GM19239 (cell line): Measurements from ENCODE around the gene TBC1D1.

Experiments used
- DNase-seq: peaks from one replicate; pipeline ENCODE4 v3.0.0; 2011; ENCODE audit warnings: low spot score; ENCODE audit not compliant: insufficient read length
- FAIRE-seq: peaks from 2 replicates; lab custom pipeline; 2011; peaks lifted over from hg19 to GRCh38; lab: Jason Lieb, UNC

The TBC1D1 gene

GRCh38 chr4:38037612-38038011 is 146.7 kb downstream of the TBC1D1 start:
- DNase-seq = no peak
- no peak for FAIRE-seq

- FAIRE-seq = no peak
- DNase-seq = no peak
Observed at GRCh38 chr4:38040619-38041018, 149.7 kb downstream of the TBC1D1 start.

- FAIRE-seq = no peak
- DNase-seq = no peak
Observed at GRCh38 chr4:38044060-38044459, 153.2 kb downstream of the TBC1D1 start.

DNA sequence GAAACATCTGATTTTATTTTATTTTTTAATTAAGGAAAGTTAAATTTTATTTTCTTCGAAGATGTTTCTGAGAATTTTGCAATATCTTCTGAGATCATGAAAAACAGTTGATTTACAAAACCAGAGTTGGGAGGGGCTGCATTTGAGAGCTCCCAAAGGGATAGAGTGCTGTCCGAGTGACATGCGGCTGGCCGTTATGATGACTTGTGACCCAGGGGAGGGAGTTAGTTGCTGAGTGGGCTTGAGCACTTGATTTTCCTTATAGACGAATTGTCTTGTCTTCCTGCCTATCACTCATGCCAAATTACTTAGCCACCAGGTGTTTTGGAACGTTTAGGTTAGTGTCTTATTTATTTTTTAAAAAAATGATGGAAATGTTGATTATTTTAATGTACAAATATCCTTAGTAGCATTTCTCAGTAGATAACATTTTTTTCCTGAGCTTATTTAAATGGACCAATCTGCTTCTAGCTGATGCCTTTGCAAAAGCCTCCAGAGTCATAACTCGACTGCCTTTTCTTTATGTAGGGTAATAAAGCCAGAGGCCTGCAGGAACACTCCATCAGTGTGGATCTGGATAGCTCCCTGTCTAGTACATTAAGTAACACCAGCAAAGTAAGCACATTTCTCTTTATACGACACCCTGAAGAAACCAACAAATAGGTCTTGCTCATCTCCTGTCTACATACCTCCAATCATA is 154.6 kb downstream of the TBC1D1 start:
- DNase-seq = no peak
- FAIRE-seq = no peak

DNA sequence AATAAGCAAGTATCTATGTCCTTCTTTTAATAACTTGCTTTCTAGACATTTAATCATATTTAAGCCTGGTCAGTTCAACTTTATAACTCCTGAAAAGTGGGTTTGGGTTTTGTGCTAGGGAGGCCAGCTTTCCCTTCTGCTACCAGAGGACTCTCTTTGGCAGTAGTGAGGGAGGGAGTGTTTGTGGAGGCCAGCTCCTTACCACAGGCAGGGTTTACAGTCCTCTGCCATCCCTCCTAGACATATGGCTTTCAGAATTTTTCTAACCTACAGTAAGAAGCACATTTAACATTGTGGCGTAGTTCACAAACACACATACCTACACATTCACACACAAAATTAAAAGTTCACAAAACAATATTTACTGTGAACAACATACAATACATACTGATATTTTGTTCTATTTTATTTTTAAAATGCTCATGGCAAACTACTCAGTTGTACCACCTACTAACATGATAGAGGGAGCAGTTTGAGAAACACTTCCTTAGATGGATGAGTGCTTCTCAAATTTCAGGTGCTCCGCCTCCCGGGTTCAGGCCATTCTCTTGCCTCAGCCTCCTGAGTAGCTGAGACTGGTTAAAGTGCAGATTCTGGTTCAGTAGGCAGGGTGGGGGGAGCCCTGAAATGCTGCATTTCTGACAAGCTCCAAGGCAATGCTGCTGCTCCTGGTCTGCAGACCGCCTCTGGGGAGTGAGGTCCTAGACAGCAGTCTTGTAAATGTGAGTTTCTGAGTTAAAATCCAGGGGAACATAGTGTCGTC is 156.0 kb downstream of the TBC1D1 start:
- DNase-seq (no peak), FAIRE-seq (no peak)

GRCh38 chr4:38049545-38050170 is 158.8 kb downstream of the TBC1D1 start:
- DNase-seq (no peak), FAIRE-seq (no peak)

DNA sequence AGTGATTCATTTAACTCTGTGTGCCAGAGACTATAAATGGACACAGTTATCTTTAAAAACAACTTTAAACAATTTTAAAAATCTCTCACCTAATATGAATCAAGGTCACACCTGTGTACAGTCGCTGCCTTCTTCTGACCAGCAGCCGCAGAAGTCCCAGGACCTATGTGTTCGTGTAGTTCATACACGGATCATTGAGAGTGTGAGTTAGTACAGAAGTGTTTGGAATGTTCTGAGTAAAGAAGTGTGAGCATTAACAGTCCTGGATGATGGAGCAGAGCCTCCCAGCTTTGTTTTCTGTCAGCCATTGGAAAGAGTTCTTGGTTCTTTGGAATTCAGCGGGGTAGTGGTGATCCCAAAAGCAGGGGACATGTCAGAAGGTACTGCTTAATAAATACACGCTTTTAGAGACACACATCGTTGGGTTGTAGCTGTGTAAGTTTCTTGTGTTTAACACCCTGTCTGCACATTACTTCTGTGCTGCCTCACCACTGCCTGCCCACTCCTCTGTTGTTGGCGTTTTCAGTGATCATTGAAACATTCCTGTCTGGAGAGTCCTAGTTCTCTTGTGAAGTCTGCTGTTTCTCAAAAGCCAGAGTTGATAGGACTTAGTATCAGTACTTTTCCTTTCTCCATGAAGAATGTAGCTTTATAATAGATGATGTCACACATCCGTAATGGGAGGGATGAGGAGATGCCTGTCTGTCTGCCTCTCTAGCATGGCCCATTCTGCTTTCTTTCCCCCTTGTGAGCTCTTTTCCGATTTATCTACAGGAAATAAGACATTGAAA is 159.9 kb downstream of the TBC1D1 start:
- FAIRE-seq (no peak), DNase-seq (no peak)

GRCh38 chr4:38055566-38055965 is 164.7 kb downstream of the TBC1D1 start:
- DNase-seq = no peak
- FAIRE-seq = no peak

- FAIRE-seq (no peak), DNase-seq (no peak)
Observed at GRCh38 chr4:38056011-38056685, 165.3 kb downstream of the TBC1D1 start.

GRCh38 chr4:38058151-38058550 is 167.3 kb downstream of the TBC1D1 start:
- FAIRE-seq (no peak), DNase-seq (no peak)

GRCh38 chr4:38060829-38061431 is 170.0 kb downstream of the TBC1D1 start:
- FAIRE-seq (peak; percentile 42), DNase-seq (no peak)

DNA sequence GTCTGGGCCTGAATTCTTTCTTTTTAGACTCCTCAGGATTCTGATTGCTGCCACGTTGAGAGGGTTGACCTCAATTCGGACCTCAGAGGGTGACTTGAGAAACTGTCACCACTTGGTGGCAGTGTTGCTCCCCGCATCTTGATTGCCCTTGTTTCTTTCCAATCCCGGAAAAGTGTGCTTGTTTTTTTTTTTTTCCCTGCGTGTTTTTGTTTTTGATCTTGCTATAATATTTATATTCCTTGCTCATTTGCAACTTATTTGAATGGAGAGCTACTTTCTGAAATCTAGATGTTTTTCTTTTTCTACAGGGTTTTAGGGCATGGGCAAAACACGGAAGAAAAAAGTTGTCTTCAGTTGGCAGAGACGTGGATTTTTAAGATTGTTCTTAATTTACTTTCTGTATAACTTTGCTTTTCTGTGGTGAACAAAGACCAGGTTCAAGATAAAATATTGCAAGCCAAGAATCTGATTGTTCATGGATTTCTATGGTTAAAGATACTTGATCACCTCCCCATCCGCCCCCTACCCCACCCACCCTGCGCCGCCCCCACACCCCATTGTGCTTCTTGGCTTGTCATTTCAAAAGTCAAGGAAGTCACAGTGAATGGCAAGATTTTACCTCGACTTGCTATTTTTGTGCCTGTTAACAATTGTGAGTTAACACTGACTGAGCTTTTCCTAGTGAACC is 171.3 kb downstream of the TBC1D1 start:
- DNase-seq (peak; percentile 49), FAIRE-seq (peak; percentile 97)

GRCh38 chr4:38062776-38063097 is 171.9 kb downstream of the TBC1D1 start:
- FAIRE-seq (no peak), DNase-seq (no peak)

- no peak for FAIRE-seq
- no peak for DNase-seq
Observed at GRCh38 chr4:38065176-38065575, 174.3 kb downstream of the TBC1D1 start.

DNA sequence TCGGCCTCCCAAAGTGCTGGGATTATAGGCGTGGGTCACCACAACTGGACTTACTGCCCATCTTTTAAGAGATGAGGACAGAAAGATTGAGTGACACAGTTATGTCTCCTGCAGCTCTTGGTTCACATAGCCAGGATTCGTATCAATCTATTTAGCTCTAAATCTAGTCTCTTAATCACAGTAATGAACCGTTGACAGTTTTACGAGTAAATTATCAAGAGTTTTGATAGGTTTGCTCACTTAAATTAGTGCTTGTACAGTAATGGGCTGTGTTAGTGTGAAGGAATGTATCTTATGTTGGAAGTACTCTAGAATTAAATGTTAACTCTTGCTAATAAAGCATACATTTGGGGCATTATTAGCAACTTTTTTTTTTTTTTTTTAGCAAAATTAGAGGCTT is 175.0 kb downstream of the TBC1D1 start:
- DNase-seq = no peak
- no peak for FAIRE-seq

DNA sequence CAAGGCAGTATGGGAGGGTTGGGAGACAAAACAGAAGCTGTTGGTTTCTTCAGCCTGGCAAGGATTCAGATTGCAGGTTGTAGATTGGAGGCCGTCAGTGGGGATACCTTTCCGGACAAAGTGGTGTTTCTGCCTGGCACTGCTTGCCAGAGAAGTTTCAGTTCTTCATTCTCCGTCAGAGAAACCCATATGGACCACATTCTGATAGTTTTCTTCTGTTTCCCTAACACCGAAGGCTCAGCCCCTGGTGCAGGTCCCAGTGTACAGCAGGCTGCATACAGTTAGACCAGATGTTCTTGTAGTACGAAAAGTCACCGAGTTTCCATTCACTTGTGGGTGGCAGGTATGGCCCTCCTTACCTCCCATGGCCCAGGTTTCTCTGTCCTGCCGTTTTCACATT is 176.6 kb downstream of the TBC1D1 start:
- DNase-seq (no peak), FAIRE-seq (no peak)

- DNase-seq = no peak
- FAIRE-seq = no peak
Observed at GRCh38 chr4:38068107-38068506, 177.2 kb downstream of the TBC1D1 start.

DNA sequence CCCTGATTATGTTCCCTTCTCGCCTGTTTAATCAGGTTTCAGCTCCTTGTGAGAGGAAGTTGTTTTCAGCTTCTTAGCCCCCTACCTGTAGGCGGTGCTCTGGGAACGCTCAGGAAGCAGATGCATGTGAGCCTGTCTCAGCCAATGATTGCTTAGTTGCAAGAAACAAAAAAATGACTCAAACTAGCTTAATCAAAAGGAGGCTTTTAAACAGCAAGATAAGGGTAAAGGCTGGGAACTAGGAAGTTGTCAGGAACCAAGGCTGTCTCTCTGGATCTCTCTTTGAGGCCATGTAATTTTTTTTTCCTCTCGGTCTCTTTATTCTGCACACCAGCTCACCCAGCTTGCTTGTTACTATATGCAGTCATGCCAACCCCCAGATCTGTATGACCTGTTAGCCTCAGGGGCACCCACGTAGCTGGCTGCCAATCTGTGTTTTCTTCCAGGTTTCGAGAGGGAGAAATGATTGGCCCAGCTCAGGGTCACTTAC is 178.4 kb downstream of the TBC1D1 start:
- DNase-seq = no peak

DNA sequence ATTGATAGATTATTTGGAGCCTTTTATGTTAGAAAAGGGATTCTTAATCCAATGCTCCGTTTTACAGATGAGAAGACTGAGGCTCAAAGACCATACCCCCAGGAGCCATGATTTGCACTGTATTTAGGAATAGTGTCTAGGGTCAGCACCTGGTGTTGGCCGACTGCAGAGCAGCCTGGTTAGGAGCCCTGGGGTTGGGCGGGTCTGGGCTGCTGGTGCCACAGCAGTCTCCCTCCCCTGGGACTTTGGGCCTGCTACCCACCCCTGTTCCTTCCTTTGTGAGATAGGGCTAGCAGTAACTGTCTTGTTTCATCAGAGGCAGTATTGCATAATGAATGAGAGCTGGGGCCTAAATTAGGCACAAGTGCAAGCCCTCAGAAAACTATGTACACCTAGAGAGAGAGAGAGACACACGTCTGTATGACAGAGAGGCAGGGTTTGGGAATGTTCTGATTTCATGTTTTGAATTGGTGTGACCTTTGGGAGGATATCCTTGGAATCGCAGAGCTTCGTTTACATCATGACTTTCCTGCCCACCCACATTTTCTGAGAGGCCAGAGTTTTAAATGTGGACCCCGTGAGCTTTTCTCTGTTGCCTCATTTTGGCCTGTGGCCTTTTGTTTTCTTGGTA is 181.0 kb downstream of the TBC1D1 start:
- FAIRE-seq (peak; percentile 23), DNase-seq (no peak)

More for the DNA sequence above, 178.4 kb downstream of the TBC1D1 start:
- FAIRE-seq = peak; percentile 11
